NCI-H345 (cell line): ENCODE data around the gene TNFRSF1A.

Experiments used
- DNase-seq: peaks from one replicate; lab custom pipeline; 2025; lab: John Stamatoyannopoulos, UW

The TNFRSF1A gene

DNA sequence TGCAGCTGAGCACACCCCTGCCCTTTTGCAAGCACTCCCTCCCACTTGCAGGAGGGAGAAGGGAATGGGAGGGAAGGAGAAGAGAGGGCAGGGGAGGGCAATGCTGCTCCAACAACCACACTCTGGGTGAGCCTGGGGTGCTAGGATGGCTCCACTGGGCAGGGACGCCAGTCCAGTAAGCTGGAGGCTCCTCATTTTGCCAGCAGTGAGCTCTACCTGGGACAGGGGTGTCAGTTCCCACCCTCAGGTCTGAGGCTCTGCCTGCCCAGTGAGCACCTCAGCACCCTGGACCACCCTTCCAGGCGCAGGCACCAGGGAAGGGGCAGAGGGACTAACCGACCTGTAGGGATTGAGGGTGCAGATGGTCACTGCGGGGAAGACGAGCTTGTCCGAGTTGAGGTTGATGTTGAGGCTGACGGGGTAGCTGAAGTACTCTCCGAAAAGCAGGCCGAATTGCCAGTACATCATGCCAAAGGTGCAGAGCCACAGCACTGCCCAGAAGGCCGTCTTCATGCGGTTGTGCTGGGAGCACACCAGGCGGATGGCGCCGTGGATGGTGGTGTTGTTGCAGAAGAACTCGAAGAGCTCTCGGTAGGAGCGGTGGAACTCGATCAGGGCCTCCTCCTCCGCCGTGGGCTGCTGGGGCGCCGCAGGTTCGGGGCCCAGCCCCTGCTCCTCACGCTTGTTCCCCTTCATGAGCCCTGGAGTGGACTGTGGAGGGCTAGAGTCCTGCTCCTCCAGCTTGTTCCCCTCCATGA lies 32.3 kb upstream of the TNFRSF1A start:
- peak; percentile 26 for DNase-seq

DNA sequence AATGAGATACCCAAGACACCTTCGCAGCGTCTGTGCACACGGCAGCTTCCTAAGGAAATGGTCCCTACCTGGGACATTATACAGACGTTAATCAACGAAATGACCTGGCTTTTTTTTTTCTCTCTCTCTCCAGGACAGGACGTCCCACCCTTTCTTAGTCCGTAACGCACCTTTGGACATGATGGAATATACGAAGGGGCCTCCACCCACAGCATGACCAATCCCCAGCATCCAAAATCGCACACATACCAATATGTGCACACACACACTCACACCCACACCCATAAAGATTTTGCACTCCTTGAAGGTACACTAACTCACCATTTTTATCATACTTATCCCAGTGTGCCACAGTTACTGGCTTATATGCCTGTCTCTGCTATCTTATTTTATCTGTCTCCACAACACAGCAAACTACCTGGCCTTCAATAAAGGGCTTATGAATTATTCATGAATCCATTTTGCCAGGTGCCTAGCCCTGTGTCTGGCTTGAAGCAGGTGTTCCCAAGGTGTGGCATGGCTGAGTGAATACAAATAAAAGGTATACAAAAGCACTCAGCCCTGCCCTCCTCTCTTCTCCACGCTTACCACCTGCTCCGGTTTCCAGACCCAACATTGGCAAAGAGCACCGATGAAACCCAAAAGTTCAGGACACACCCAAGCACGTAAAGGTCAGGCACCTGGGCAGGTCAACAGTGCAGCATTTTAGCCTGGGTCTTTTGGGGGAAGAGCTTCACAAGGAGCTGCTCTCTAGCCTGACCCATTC lies 31.3 kb upstream of the TNFRSF1A start:
- peak; percentile 93 for DNase-seq

DNA sequence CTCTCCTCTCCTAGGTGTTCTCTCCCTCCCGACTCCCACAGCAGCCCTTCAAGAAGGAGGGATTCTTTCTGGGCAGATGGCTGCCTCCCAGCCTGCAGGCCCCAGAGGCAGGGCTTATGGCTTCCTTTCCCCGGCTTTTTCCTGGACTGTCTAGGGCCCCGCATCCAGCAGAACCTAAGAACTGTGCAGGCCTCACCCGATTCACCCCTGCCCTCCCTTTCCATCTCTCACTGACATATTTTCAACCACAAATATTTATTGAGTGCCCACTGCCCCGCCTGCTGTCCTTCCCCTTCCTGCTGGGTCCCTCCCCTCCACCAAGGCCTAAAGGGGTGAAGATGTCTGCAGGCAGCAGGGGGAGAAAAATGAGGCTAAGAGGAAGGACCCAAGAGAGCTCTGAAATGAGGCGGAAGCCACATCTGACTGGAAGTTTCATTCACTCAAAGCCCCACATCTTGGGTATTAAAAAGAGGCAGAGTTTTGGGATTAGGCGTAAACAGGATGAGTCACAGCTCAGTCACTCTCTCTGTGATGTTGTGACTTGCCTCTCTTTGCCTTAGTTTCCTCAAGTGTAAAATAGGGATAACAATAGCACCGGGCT lies 30.6 kb upstream of the TNFRSF1A start:
- peak; percentile 55 for DNase-seq

DNA sequence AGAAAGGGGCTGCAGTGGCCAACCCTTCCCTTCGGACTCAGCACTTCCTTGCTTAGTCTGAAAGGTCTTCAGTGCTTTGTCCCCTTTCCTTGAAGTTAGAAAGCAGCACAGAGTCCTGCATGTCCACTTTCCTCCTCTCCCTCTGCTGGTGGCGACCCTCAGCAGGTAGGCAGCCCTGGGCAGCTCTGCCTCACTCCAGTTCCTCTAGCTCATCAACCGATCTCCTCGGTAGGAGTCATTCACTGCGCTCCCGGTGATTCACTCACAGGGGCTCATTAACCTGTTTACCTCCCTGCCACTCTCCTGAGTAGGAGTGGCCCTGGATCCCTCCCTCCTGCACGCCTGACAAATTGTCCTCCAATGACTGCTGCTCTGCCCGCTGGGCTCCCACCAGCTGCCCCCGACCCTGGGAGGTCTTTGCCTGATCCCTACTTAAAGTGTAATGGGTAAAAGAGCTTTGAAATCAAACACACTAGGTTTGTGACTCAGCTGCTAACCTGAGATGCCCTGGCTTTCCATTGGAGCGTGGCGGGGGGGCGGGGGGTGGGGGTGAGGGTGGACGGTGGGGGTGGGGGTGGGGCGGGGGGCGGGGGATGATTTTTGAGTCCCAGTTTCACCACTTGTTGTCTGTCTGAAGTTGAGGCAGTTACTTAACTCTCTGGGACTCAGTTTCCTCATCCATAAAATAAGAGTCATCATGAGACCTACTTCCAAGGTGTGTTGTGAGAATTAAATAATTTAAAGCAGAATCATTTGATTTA lies 29.3 kb upstream of the TNFRSF1A start:
- peak; percentile 98 for DNase-seq

DNA sequence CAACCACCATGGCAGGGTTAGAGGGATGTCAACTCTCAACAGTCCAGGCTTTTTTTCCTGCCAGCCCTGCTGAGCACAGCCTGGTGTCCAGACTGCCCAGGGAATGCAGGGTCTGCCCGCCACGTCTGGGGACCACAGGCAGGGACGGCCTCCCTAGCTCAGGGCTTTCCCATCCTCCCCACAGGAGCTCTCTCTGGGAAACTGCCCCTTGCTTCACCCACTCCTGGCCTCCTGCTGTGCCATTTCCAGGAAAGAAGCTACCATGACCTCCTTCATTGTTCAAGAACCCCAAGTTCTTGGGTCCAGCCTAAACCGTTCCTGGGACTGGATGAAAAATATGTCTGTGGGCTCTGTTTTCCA lies 28.7 kb upstream of the TNFRSF1A start:
- DNase-seq, result no peak

DNA sequence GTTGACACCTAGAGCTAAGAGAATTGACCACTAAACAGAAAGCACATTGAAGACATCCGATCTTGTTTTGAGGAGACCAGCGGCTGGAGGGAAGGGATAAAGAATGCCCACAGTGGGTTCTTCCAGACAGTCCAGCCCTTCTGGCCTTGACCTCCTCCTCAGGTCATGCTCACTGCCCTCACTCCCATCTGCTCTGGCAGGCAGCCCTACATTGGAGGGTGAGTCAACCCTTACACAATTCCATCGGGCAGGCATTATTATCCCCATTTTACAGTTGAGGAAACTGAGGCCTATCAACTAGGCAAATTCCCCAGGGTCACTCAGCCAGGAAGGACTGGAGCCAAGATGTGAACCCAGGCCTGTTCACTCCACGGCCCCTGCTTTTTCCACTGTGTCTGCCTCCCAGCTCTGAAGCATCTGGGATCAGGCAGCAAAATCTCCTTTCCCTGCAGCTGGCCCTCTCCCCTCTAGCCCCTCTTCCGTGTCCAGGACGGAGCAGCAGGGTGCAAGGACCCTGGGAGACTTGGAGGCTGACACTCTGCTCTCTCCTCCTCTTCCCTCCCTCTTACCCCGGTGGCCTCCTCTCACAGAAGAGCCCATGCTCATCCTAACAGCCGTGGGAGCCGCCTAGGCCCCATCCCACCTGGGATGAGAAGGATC lies 28.2 kb upstream of the TNFRSF1A start:
- no peak for DNase-seq

DNA sequence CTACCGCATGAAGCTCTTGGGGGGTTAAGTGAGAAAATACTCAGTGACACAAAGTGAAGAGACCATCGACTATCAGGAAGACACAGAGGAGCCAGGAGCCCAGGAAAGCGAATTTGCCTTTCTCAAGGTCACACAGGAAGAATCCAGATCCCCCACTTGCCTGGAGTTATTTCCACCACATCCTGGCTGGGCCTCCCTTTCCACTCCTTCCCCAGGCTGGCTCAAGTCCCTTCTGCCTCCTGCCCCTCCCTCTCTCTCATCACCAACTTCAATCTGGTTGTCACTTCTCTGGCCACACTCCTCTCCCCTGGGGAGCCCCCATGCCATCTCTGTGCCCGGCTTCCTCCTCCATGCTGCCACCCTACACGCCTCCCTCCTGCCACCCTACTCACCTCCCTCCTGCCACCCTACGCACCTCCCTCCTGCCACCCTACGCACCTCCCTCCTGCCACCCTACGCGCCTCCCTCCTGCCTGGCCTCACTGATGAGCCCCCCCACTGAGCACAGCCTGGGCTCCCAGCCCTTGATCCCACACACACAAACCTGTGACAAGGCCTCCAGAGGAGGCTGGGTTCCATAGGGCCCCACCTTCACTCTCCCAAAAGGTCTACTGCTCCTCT lies 27.1 kb upstream of the TNFRSF1A start:
- DNase-seq, result no peak

DNA sequence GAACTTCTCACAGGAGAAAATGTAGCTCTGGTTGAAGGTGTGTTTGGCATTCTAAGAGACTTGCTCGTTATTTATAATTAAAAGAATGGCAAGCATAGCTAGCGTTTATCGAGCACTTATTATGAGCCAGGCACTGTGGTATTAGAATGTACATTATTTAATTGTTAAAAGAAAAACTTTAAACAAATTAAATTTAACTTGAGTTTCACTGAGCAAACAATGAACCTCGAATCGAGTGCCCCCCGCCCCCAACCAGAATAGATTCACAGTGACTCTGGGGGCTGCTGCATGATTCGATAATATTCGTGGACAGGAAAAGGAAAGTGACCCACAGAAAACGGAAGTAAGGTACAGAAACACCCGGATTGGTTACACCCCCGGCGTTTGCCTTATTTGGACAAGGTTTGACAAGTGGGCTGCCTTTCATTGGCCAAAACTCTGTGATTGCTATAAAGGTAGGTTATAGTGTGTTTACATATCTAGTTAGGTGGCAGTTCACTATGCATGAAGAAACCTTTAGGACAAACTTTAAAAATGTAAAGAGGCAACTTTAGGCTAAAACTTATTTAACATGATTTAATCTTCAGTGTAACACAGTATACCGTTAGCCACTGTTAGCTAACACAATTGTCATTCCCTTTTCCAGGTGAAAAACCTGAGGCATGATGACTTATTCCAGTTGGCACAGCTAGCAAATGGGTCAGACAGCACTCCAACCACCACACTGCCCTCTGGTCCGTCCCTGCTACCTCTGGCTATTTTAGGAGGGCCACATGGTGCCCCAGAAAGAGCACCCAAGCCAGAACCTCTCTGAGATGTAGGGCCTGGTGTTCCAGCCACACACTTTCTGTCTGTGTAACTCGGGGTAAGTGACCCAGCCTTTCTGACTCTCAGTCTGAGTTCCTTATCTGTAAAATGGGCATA lies 26.4 kb upstream of the TNFRSF1A start:
- no peak for DNase-seq

DNA sequence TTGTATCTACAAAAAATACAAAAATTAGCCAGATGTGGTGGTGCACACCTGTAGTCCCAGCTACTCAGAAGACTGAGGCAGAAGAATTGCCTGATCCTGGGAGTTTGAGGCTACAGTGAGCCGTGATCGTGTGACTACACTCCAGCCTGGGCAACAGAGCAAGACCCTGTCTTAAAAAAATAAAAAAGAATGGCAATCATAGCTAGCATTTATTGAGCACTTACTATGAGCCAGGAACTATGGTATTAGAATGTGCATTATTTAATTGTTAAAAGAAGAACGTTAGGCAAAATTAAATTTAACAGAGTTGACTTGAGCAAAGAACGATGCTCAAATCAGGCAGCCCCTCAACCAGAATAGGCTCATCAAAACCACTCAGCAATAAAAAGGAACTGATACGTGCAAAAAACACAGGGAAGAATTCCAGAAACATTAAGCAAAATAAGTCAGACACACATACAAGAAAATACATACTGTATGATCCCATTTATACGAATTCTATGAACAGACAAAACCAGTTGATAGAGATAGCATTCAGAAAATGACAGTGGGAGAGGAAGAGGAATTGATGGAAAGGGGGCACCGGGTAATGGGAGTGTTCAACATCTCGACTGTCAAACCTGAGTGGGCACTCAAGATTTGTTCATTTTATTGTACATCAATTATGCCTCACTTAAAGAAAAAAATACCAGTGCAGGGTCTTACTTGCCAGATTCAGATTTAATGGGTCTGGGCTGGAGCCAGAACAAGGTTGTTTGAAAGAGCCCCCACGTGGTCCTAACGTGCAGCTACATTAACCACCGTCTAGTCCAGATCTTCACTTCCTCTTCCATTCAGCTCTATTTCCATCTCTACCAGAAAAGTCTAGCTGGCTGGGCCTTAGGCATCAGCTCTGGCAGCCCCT lies 25.4 kb upstream of the TNFRSF1A start:
- no peak for DNase-seq

DNA sequence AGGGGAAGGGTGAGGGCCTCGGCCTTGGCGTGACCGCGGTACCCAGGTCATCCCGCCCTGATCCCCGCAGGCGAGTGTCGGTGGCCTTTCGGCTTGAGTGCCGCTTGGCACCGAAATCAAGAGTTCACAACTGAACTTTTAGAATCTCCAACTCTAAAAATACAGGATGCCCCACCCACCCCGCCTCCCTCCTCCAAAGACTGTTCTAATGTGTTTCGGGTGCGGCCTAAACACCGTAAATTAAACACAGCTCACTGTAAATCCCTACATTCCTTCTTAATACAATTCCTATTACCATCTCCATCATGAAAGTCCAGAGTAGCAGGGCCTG lies 22.1 kb upstream of the TNFRSF1A start:
- no peak for DNase-seq

DNA sequence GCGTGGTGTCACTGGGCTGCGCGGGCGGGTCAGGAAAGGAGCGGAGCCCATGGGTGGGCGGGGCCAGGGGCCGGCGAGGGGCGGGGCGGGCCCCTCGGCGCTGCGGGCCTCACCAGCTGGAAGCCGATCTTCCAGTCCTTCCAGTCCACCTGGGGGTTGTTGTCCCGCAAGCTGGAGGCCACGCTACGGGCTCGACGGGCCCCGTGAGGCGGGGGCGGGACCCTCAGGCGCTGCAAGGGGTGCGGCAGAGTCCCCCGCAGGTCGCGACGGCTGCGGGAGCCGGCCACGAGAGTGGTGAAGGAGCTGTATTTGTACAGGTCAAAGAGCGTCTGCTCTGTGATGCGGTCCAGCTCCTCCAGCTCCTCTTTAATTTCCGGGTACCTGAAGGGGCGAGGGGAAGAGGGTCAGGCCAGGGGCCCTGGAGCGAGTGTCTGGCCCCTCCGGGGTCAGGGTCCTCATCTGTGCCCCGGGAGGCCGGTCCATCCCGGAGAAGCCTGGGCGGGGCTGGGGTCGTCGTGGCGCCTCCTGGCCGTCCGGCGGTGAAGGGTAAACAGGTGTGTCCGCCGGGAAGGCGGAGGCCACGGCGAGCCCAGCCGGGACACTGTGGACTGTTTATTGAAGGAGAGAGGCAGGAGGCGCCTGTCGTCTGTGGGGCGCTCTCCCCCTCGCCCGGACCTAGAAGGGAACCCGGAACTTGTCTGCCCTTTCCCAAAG lies 21.6 kb upstream of the TNFRSF1A start:
- no peak for DNase-seq

DNA sequence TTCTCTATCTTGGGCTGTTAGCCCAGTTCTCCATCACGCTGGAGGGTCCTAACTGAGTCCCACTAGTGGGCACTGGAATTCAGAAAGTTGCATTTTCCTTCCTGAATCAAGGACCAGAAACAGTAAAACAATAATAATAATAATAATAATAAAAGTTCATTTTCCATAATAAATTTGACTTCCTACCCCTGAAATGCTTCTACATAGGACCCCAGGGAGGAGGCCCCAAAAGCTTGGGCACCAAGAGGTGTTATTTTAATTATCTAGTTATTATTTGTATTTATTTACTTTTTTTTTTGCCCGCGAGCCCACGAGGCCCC lies 21.1 kb upstream of the TNFRSF1A start:
- no peak for DNase-seq

DNA sequence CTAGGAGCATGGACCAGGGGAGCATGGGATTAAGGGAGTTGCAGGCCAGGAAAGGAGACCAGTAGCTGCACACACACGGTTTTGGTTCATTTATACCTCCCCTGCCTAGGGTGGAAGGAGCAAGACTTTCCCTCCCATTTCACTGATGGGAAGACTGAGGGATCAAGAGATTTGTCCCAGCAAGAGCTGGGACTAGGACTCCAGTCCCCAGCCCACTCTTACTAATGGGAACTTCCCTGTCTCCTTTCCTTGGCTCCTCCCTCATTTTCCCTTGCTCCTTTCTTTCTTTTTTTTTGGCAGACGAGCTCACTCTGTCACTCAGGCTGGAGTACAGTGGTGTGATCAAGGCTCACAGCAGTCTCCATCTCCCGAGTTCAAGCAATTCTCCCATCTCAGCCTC lies 20.5 kb upstream of the TNFRSF1A start:
- no peak for DNase-seq

DNA sequence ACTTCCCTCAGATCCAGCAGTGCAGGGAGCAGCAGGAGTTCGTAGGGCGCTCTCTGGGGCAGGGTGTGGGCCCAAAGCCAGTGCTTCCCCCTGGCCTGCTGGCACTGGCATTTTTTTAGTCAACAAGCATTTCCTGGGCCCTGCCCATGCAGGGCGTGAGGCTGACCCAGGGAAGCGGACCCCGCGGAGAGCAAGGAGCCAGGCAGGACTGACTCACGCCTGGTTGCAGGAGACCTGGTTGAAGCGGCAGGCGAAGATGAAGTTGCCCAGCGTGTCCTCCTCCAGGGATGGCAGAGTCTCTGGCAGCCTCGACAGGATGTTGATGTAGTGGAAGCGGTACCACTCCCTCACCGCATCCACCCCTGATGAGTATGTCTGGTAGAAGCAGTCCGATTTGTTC lies 20.0 kb upstream of the TNFRSF1A start:
- DNase-seq, result no peak

DNA sequence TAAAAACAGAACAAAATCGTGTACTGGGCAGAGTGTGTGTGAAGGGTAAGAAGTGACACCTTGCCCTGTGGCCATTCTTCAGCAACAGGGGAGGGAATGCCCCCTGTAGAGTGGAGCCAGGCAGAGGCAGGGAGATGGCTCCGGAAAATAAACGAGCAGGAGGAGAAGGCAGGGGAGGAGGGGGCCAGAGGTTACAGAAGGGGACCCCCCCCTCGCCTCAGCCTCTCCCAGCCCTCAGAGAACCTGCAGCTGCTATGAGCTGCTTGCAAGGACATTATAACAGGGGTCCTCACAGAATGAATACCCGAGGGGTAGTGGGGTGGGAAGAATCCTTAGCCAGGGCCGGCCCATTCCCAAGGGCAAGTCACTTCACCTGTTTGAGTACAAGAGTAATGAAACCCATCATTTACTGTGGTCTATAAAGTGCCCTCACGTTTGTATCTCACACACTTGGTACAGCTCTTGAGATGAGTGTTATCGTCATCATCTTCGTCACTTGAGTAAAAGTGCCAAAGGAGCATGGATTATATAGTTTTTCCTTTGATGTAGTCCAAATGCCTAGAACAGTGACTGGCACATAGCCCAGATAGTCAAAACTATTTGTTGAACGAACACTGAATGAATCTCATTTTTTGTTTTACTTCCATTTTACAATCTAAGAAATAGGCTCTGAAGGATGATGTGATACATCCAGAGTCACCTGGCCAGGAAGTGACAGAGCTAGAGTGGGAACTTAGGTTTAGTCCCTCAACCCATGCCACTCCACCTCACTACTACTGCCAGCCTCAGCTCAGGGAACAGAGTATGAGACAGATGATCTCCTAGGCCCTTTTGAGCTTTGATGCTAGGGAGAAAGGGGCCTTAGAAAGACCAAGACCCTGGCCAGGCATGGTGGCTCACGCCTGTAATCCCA lies 19.0 kb upstream of the TNFRSF1A start:
- no peak for DNase-seq

DNA sequence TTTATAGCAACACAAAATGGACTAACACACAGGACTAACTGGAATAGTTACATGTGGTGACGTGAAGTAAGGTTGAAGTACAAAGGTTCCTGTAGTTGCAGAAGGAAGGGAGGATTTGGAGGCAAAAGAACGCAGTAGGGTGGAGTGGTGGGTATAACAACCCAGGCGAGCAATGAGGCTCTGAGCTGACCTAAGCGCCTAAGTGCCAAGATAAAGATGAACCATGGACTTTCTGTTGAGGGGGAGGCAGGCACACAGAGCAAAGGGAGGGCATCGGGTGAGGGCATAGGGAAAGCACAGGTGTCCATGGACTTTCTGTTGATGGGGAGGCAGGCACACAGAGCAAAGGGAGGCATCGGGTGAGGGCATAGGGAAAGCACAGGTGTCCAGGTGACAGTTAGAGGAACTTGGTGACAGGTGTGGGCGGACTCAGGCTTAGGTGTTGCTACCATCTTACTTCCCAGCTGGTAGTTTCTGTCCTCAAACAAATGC lies 18.2 kb upstream of the TNFRSF1A start:
- DNase-seq, result no peak

DNA sequence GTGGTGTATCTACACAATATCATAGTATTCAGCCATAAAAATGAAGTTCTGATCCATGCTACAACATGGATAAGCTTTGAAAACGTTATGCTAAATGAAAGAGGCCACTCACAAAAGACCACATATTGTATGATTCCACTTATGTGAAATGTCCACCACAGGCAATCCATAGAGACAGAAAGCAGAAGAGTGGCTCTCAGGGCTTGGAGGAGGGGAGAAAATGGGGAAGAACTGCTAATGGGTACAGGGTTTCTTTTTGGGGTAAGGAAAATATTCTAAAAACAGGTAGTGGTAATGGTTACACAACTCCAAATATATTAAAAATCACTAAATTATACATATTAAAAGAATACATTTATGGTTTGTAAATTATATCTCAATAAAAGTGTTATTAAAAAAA lies 17.0 kb upstream of the TNFRSF1A start:
- no peak for DNase-seq

DNA sequence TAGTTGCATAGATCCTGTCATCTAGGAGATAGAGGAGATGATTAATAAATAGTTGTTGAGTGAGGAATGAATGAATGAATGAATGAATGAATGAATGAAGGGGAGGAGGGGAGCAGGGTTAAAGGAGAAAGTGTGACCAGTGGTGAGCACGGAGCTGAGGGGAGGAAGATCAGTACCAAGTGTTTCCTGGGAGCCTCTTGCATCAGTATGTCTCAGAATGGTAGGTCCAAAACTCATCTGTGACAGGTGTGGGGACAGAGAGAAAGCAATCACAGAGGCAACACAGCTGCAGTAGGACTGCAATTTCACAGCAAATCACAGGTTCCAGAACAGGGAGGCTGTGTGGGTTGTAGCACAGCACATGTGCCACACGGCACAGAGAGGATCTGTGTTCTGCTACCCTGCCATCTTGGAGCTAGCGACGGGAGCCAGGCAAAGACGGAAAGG lies 14.5 kb upstream of the TNFRSF1A start:
- no peak for DNase-seq
